ENCODE results near the gene SLC43A1. TPM values are rescaled to one million over a fixed set of nuclear protein-coding genes. Genes with fewer than 3 reads are reported as not detected.

The SLC43A1 gene
- total RNA-seq, 2 donors from 2014 or later, result 8.7 to 19.0 TPM

DNA sequence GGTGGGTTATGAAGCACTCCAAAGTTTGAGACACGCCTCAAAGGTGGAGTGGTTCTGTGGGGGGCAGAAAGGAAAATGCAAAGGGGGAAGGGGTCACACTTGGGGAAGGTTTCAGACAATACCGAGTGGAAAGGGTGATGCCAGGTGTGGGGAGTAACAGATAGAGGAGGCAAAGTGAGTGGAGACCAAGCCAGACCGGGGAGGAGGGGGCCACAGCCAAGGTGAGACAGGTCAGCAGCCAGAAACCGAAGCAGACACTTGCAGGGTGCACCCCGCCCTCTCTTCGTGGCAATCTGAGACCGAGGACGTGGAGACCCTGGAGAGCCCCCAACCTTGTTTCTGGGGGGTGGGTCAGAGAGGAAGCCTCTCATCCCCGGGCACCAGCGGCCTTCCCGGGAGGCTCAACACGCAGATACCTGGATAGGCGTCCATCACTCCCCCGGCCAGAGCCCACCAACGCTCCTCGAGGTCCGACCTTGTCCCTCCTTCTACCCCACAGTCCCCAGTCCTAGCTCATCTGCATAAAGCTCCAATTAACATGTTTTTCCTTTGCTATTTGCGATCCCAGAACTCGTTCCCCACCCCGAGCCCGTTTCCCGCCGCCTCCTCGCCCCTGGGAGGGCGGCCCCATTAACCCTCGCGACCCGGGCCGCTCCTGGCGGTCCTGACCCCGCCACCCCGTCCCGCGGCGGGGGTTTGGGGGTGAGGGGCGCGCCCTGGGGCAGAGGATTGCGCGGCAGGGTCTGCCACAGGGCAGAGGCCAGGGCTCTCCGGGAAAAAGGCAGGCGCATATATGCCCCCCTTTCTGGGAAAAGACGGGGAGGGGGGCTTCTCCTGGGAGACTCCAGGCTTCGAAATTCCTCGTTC, 33.4 kb downstream of the SLC43A1 start:
- Histone ChIP-seq H3K9me3 (no peaks in the 10 kb centered on the region), H3K27me3 (peaks cover 11% of the 10 kb centered on the region), H3K27ac (no peak overlapping the region), H3K36me3 (no peaks in the 10 kb centered on the region), H3K9ac (ENCODE audit: low read depth in 2 of 2, low read length in 2 of 2) (no peak overlapping the region), H3K4me1 (peaks cover 8% of the 10 kb centered on the region), H3K4me3 (peak overlapping the region; percentile 19)
- intact Hi-C loops (cut with DNase I), result no loop called here
- TF ChIP-seq, protein P1, sequence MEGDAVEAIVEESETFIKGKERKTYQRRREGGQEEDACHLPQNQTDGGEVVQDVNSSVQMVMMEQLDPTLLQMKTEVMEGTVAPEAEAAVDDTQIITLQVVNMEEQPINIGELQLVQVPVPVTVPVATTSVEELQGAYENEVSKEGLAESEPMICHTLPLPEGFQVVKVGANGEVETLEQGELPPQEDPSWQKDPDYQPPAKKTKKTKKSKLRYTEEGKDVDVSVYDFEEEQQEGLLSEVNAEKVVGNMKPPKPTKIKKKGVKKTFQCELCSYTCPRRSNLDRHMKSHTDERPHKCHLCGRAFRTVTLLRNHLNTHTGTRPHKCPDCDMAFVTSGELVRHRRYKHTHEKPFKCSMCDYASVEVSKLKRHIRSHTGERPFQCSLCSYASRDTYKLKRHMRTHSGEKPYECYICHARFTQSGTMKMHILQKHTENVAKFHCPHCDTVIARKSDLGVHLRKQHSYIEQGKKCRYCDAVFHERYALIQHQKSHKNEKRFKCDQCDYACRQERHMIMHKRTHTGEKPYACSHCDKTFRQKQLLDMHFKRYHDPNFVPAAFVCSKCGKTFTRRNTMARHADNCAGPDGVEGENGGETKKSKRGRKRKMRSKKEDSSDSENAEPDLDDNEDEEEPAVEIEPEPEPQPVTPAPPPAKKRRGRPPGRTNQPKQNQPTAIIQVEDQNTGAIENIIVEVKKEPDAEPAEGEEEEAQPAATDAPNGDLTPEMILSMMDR (IDR thresholded peaks at IDR 0.05), result no peak
- no peak for DNase-seq

GRCh38 chr11:57481315-57481714, 34.2 kb downstream of the SLC43A1 start:
- Histone ChIP-seq H3K9me3 (no peaks in the 10 kb centered on the region), H3K36me3 (no peaks in the 10 kb centered on the region), H3K4me1 (peaks cover 15% of the 10 kb centered on the region), H3K27ac (no peak overlapping the region), H3K9ac (ENCODE audit: low read depth in 2 of 2, low read length in 2 of 2) (no peak overlapping the region), H3K27me3 (peaks cover 11% of the 10 kb centered on the region), H3K4me3 (no peak overlapping the region)
- intact Hi-C loops (cut with DNase I), result no loop called here
- TF ChIP-seq, protein P1 (IDR thresholded peaks at IDR 0.05), result no peak
- DNase-seq, result no peak

DNA sequence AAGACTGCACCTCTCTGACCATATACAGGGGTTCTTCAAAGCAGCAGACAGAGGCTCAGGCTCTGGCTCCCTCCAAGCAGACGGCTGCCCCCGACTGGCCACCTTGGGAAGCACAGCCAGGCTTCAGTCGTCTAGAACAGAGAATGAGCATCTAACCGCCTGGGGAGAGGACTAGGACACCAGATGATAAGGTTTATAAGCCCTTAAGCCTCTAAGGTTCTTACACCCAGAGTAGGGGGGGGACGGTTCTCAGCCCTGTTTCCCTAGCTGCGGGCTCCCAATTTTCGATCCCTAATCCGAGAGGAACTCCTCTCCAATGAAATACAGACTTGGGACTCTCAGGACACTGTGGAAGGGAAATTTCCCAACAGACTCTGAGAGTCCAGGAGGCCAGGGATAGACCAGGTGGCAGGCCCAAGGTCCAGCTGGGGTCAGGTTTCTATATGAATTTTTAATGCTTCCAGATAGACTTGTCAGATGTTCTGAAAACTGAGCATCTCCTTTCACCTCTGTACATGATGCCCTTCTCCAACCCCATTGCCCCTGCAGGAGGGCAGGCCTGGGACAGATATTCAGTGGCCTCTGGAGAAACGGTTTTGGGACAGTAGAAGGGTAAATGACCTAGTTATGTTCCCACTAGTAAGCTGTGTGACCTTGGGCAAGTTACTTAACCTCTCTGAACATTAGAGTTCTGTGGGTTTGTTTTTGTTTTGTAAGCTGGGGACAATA, 34.9 kb downstream of the SLC43A1 start:
- Histone ChIP-seq H3K36me3 (no peaks in the 10 kb centered on the region), H3K9me3 (no peaks in the 10 kb centered on the region), H3K27me3 (peaks cover 11% of the 10 kb centered on the region), H3K4me1 (peaks cover 19% of the 10 kb centered on the region), H3K9ac (ENCODE audit: low read depth in 2 of 2, low read length in 2 of 2) (no peak overlapping the region), H3K4me3 (no peak overlapping the region), H3K27ac (no peak overlapping the region)
- peak; percentile 89 for DNase-seq
- intact Hi-C loops (cut with DNase I), result no loop called here
- TF ChIP-seq, protein P1 (IDR thresholded peaks at IDR 0.05), result peak; percentile 65

DNA sequence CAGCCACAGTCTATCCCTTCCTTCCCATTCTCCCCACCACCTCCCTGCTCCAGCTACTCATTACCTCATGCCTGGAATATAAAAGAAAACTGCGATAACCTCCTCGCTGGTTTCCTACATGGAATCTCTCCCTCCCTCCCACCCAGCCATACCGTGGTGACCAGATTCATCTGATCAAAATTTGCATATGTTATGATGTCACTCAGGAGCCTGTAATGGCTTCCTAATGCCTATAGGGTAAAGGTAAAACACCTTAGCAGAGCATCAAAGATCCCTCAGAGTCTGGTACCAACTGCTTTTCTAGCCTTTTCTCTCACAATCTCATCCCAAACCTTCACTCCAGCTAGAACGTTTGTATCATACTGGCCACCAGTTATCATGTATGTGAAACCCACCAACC, 35.6 kb downstream of the SLC43A1 start:
- Histone ChIP-seq H3K27me3 (peaks cover 11% of the 10 kb centered on the region), H3K27ac (no peak overlapping the region), H3K9ac (ENCODE audit: low read depth in 2 of 2, low read length in 2 of 2) (no peak overlapping the region), H3K36me3 (no peaks in the 10 kb centered on the region), H3K4me3 (no peak overlapping the region), H3K4me1 (peaks cover 19% of the 10 kb centered on the region), H3K9me3 (no peaks in the 10 kb centered on the region)
- TF ChIP-seq, protein P1 (IDR thresholded peaks at IDR 0.05), result no peak
- intact Hi-C loops (cut with DNase I), result no loop called here
- DNase-seq, result no peak

GRCh38 chr11:57479021-57479663, 36.4 kb downstream of the SLC43A1 start:
- DNase-seq, result no peak
- TF ChIP-seq, protein P1 (IDR thresholded peaks at IDR 0.05), result no peak
- no peak overlapping the region for H3K4me3 ChIP-seq

More at GRCh38 chr11:57479021-57479663, 36.4 kb downstream of the SLC43A1 start:
- Histone ChIP-seq H3K27ac (no peak overlapping the region), H3K9me3 (no peaks in the 10 kb centered on the region), H3K27me3 (peaks cover 11% of the 10 kb centered on the region), H3K9ac (ENCODE audit: low read depth in 2 of 2, low read length in 2 of 2) (no peak overlapping the region), H3K4me1 (peaks cover 19% of the 10 kb centered on the region), H3K36me3 (no peaks in the 10 kb centered on the region)
- intact Hi-C loops (cut with DNase I), result no loop called here
